Measurements from ENCODE around the gene PLEKHB1. TPM values are rescaled to one million over a fixed set of nuclear protein-coding genes. Genes with fewer than 3 reads are reported as not detected.

Gene PLEKHB1
- polyA plus RNA-seq, 3 donors from 2014 or later = 5.8 to 14.0 (median 10.6) TPM

GRCh38 chr11:73635721-73636120, 10.7 kb upstream of the PLEKHB1 start:
- peaks cover 2 to 5% of the 10 kb centered on the region in 2 donors for H3K4me1 Mint-ChIP-seq
- no peaks in the 10 kb centered on the region for H3K9me3 Mint-ChIP-seq
- no peak overlapping the region for H3K4me3 Mint-ChIP-seq
- no peak for DNase-seq
- H3K27me3 Mint-ChIP-seq (ENCODE audit: low read depth in 3 of 3) = peaks cover 0 to 4% (median 2%) of the 10 kb centered on the region in 3 donors
- H3K27ac Mint-ChIP-seq = no peak overlapping the region
- H3K36me3 Mint-ChIP-seq = no peaks in the 10 kb centered on the region

- no peak for DNase-seq
- no peaks in the 10 kb centered on the region for H3K36me3 Mint-ChIP-seq
- no peaks in the 10 kb centered on the region for H3K9me3 Mint-ChIP-seq
- no peak overlapping the region for H3K27ac Mint-ChIP-seq
- H3K27me3 Mint-ChIP-seq (ENCODE audit: low read depth in 3 of 3) = peaks cover 0 to 4% (median 2%) of the 10 kb centered on the region in 3 donors
- peaks cover 2 to 5% of the 10 kb centered on the region in 2 donors for H3K4me1 Mint-ChIP-seq
- no peak overlapping the region for H3K4me3 Mint-ChIP-seq
Measured at GRCh38 chr11:73636249-73636648, 10.1 kb upstream of the PLEKHB1 start.

GRCh38 chr11:73637012-73637411, 9.4 kb upstream of the PLEKHB1 start:
- no peak overlapping the region for H3K27ac Mint-ChIP-seq

GRCh38 chr11:73640592-73640991, 5.8 kb upstream of the PLEKHB1 start:
- no peaks in the 10 kb centered on the region for H3K9me3 Mint-ChIP-seq

More at GRCh38 chr11:73637012-73637411, 9.4 kb upstream of the PLEKHB1 start:
- DNase-seq = no peak
- Mint-ChIP-seq H3K27me3 (ENCODE audit: low read depth in 3 of 3) (peaks cover 0 to 4% (median 2%) of the 10 kb centered on the region in 3 donors), H3K4me3 (no peak overlapping the region), H3K4me1 (peaks cover 2 to 5% of the 10 kb centered on the region in 2 donors), H3K36me3 (no peaks in the 10 kb centered on the region), H3K9me3 (no peaks in the 10 kb centered on the region)

GRCh38 chr11:73641668-73642067, 4.7 kb upstream of the PLEKHB1 start:
- H3K27ac Mint-ChIP-seq = no peak overlapping the region
- H3K36me3 Mint-ChIP-seq = no peaks in the 10 kb centered on the region
- H3K27me3 Mint-ChIP-seq (ENCODE audit: low read depth in 3 of 3) = peaks cover 0 to 4% (median 3%) of the 10 kb centered on the region in 3 donors

More at GRCh38 chr11:73640592-73640991, 5.8 kb upstream of the PLEKHB1 start:
- DNase-seq = no peak
- Mint-ChIP-seq H3K4me1 (no peaks in the 10 kb centered on the region), H3K27ac (no peak overlapping the region), H3K27me3 (ENCODE audit: low read depth in 3 of 3) (peaks cover 0 to 4% (median 0%) of the 10 kb centered on the region in 3 donors), H3K4me3 (no peak overlapping the region), H3K36me3 (no peaks in the 10 kb centered on the region)

GRCh38 chr11:73645121-73645969, 1.0 kb upstream of the PLEKHB1 start:
- Mint-ChIP-seq H3K27ac (peak overlapping the region in 1 of 6 donors; percentile 40), H3K9me3 (no peaks in the 10 kb centered on the region), H3K4me3 (no peak overlapping the region), H3K36me3 (no peaks in the 10 kb centered on the region), H3K4me1 (peaks cover 13 to 15% of the 10 kb centered on the region in 2 donors), H3K27me3 (ENCODE audit: low read depth in 3 of 3) (peaks cover 0 to 3% (median 3%) of the 10 kb centered on the region in 3 donors)
- DNase-seq = no peak

More at GRCh38 chr11:73641668-73642067, 4.7 kb upstream of the PLEKHB1 start:
- no peak overlapping the region for H3K4me3 Mint-ChIP-seq
- no peaks in the 10 kb centered on the region for H3K9me3 Mint-ChIP-seq
- peaks cover 0 to 1% of the 10 kb centered on the region in 2 donors for H3K4me1 Mint-ChIP-seq
- DNase-seq = no peak

GRCh38 chr11:73647459-73648100, 1.2 kb downstream of the PLEKHB1 start:
- Mint-ChIP-seq H3K27me3 (ENCODE audit: low read depth in 3 of 3) (peaks cover 0 to 3% (median 0%) of the 10 kb centered on the region in 3 donors), H3K36me3 (no peaks in the 10 kb centered on the region), H3K27ac (peak overlapping the region in 5 of 6 donors; percentile 57 to 93 (median 80)), H3K4me3 (peak overlapping the region; percentile 41 to 76 (median 67)), H3K4me1 (peaks cover 13 to 15% of the 10 kb centered on the region in 2 donors), H3K9me3 (no peaks in the 10 kb centered on the region)
- DNase-seq = peak; percentile 80 to 89 (median 83)

GRCh38 chr11:73648121-73648520, 1.7 kb downstream of the PLEKHB1 start:
- Mint-ChIP-seq H3K4me3 (peak overlapping the region in 2 of 5 donors; percentile 32 to 68), H3K27me3 (ENCODE audit: low read depth in 3 of 3) (peaks cover 0 to 3% (median 0%) of the 10 kb centered on the region in 3 donors), H3K9me3 (no peaks in the 10 kb centered on the region), H3K36me3 (no peaks in the 10 kb centered on the region), H3K4me1 (peaks cover 13 to 15% of the 10 kb centered on the region in 2 donors), H3K27ac (peak overlapping the region in 2 of 6 donors; percentile 68 to 93)
- DNase-seq = no peak

GRCh38 chr11:73648571-73649046, 2.2 kb downstream of the PLEKHB1 start:
- peak overlapping the region in 1 of 6 donors; percentile 93 for H3K27ac Mint-ChIP-seq
- peaks cover 13 to 15% of the 10 kb centered on the region in 2 donors for H3K4me1 Mint-ChIP-seq
- no peak overlapping the region for H3K4me3 Mint-ChIP-seq
- peaks cover 0 to 3% (median 0%) of the 10 kb centered on the region in 3 donors for H3K27me3 Mint-ChIP-seq (ENCODE audit: low read depth in 3 of 3)
- DNase-seq = no peak
- H3K9me3 Mint-ChIP-seq = no peaks in the 10 kb centered on the region
- no peaks in the 10 kb centered on the region for H3K36me3 Mint-ChIP-seq

GRCh38 chr11:73649206-73649605, 2.8 kb downstream of the PLEKHB1 start:
- H3K4me3 Mint-ChIP-seq = peak overlapping the region in 1 of 5 donors; percentile 27
- H3K9me3 Mint-ChIP-seq = no peaks in the 10 kb centered on the region
- H3K27ac Mint-ChIP-seq = peak overlapping the region in 1 of 6 donors; percentile 71
- H3K4me1 Mint-ChIP-seq = peaks cover 13 to 15% of the 10 kb centered on the region in 2 donors
- DNase-seq = no peak
- no peaks in the 10 kb centered on the region for H3K36me3 Mint-ChIP-seq
- peaks cover 0 to 3% (median 0%) of the 10 kb centered on the region in 3 donors for H3K27me3 Mint-ChIP-seq (ENCODE audit: low read depth in 3 of 3)

- Mint-ChIP-seq H3K27me3 (ENCODE audit: low read depth in 3 of 3) (peaks cover 0 to 3% (median 0%) of the 10 kb centered on the region in 3 donors), H3K4me3 (no peak overlapping the region), H3K36me3 (no peaks in the 10 kb centered on the region), H3K4me1 (peaks cover 13 to 15% of the 10 kb centered on the region in 2 donors), H3K27ac (no peak overlapping the region), H3K9me3 (no peaks in the 10 kb centered on the region)
- no peak for DNase-seq
Measured at GRCh38 chr11:73650400-73650799, 4.0 kb downstream of the PLEKHB1 start.

- no peak for DNase-seq
- Mint-ChIP-seq H3K27ac (no peak overlapping the region), H3K27me3 (ENCODE audit: low read depth in 3 of 3) (no peaks in the 10 kb centered on the region), H3K9me3 (no peaks in the 10 kb centered on the region), H3K4me1 (peaks cover 12 to 15% of the 10 kb centered on the region in 2 donors), H3K4me3 (no peak overlapping the region), H3K36me3 (no peaks in the 10 kb centered on the region)
Measured at GRCh38 chr11:73651252-73651651, 4.9 kb downstream of the PLEKHB1 start.

GRCh38 chr11:73651661-73652045, 5.3 kb downstream of the PLEKHB1 start:
- H3K9me3 Mint-ChIP-seq = no peaks in the 10 kb centered on the region
- H3K27ac Mint-ChIP-seq = no peak overlapping the region

More at GRCh38 chr11:73651661-73652045, 5.3 kb downstream of the PLEKHB1 start:
- DNase-seq = no peak
- Mint-ChIP-seq H3K4me1 (peaks cover 12 to 15% of the 10 kb centered on the region in 2 donors), H3K36me3 (no peaks in the 10 kb centered on the region), H3K27me3 (ENCODE audit: low read depth in 3 of 3) (no peaks in the 10 kb centered on the region), H3K4me3 (no peak overlapping the region)

Data from immature natural killer cell (primary cell).